SJSA1 (cell line): ENCODE results near the gene LGMN. TPM values are rescaled to one million over a fixed set of nuclear protein-coding genes. Genes with fewer than 3 reads are reported as not detected.
A peak's percentile ranks its signal among the peaks of the same experiment; 100 is the strongest.
"Not testable (repeated sequence)": the region's sequence is repeated elsewhere in the genome, so short reads cannot be mapped to it uniquely, and the experiment has no call there.

Source experiments
- DNase-seq, 2 experiments: peaks; one replicate each; pipeline ENCODE4 v3.0.0-alpha.2; 2015 to 2020; ENCODE audit warnings: low spot score in 2 of 2, low read depth in 1 of 2
- H3K27ac ChIP-seq: fragments of 250-450 bp; sonication (Bioruptor Pico); 2 replicates; pipeline ENCODE4 v1.5.1; 2020; ENCODE audit warnings: mild to moderate bottlenecking, moderate library complexity
- H3K27me3 ChIP-seq: fragments of 250-450 bp; sonication (Bioruptor Pico); replicated peaks from 2 replicates; pipeline ENCODE4 v1.5.1; 2020; ENCODE audit warnings: mild to moderate bottlenecking, moderate library complexity
- H3K36me3 ChIP-seq: fragments of 250-450 bp; sonication (Bioruptor Pico); 2 replicates; pipeline ENCODE4 v1.5.1; 2020; ENCODE audit warnings: mild to moderate bottlenecking
- H3K4me1 ChIP-seq: fragments of 250-450 bp; sonication (Bioruptor Pico); replicated peaks from 2 replicates; pipeline ENCODE4 v1.6.1; 2021; ENCODE audit warnings: mild to moderate bottlenecking
- H3K4me3 ChIP-seq: fragments of 250-450 bp; sonication (Bioruptor Pico); 2 replicates; pipeline ENCODE4 v1.5.1; 2020; ENCODE audit warnings: mild to moderate bottlenecking
- H3K9me3 ChIP-seq: fragments of 250-450 bp; sonication (Bioruptor Pico); replicated peaks from 2 replicates; pipeline ENCODE4 v1.5.1; 2020; ENCODE audit warnings: mild to moderate bottlenecking
- total RNA-seq: library from RNA; depleted of rRNA; stranded (reverse); fragments of >200 nt; shearing (Covaris generic); gene quantifications from 2 replicates; pipeline ENCODE4 v1.2.3, GENCODE V29; 2014

LGMN gene
- total RNA-seq, 1 experiment from 2014 or later, result 156 TPM

- H3K4me3 ChIP-seq, H3K27ac ChIP-seq, DNase-seq, H3K27me3 ChIP-seq, H3K9me3 ChIP-seq, H3K36me3 ChIP-seq, H3K4me1 ChIP-seq: not testable (repeated sequence)
Observed at GRCh38 chr14:92778868-92779565, 30.6 kb upstream of the LGMN start.

- H3K27ac ChIP-seq, H3K4me3 ChIP-seq, H3K4me1 ChIP-seq, H3K36me3 ChIP-seq, DNase-seq, H3K9me3 ChIP-seq, H3K27me3 ChIP-seq: not testable (repeated sequence)
Observed at GRCh38 chr14:92775292-92775691, 26.9 kb upstream of the LGMN start.

GRCh38 chr14:92774572-92774971, 26.1 kb upstream of the LGMN start:
- H3K36me3 ChIP-seq, result no peaks in the 10 kb centered on the region

GRCh38 chr14:92770484-92770883, 22.1 kb upstream of the LGMN start:
- H3K27ac ChIP-seq, result no peak overlapping the region
- no peaks in the 10 kb centered on the region for H3K9me3 ChIP-seq
- no peak overlapping the region for H3K4me3 ChIP-seq
- no peaks in the 10 kb centered on the region for H3K36me3 ChIP-seq
- no peaks in the 10 kb centered on the region for H3K4me1 ChIP-seq
- no peaks in the 10 kb centered on the region for H3K27me3 ChIP-seq
- no peak for DNase-seq

More at GRCh38 chr14:92774572-92774971, 26.1 kb upstream of the LGMN start:
- H3K27me3 ChIP-seq, result no peaks in the 10 kb centered on the region
- no peak overlapping the region for H3K4me3 ChIP-seq
- H3K4me1 ChIP-seq, result no peaks in the 10 kb centered on the region
- H3K9me3 ChIP-seq, result no peaks in the 10 kb centered on the region
- H3K27ac ChIP-seq, result no peak overlapping the region
- DNase-seq, result no peak

GRCh38 chr14:92768795-92769194, 20.4 kb upstream of the LGMN start:
- Histone ChIP-seq H3K4me3 (no peak overlapping the region), H3K9me3 (no peaks in the 10 kb centered on the region), H3K27ac (no peak overlapping the region), H3K36me3 (no peaks in the 10 kb centered on the region), H3K27me3 (no peaks in the 10 kb centered on the region), H3K4me1 (no peaks in the 10 kb centered on the region)
- no peak for DNase-seq

- DNase-seq, H3K9me3 ChIP-seq, H3K27ac ChIP-seq, H3K36me3 ChIP-seq, H3K4me1 ChIP-seq, H3K27me3 ChIP-seq, H3K4me3 ChIP-seq: not testable (repeated sequence)
Observed at GRCh38 chr14:92768236-92768635, 19.8 kb upstream of the LGMN start.

- H3K9me3 ChIP-seq, H3K4me3 ChIP-seq, H3K27ac ChIP-seq, H3K27me3 ChIP-seq, DNase-seq, H3K36me3 ChIP-seq: not testable (repeated sequence)
- peaks cover 15% of the 10 kb centered on the region for H3K4me1 ChIP-seq
Observed at GRCh38 chr14:92763666-92764631, 15.5 kb upstream of the LGMN start.

GRCh38 chr14:92760524-92760805, 12.0 kb upstream of the LGMN start:
- Histone ChIP-seq H3K27me3 (no peaks in the 10 kb centered on the region), H3K36me3 (no peaks in the 10 kb centered on the region), H3K4me1 (peaks cover 15% of the 10 kb centered on the region), H3K27ac (no peak overlapping the region), H3K4me3 (no peak overlapping the region), H3K9me3 (no peaks in the 10 kb centered on the region)
- peak; percentile 24 to 60 for DNase-seq

- no peak overlapping the region for H3K4me3 ChIP-seq
- no peak for DNase-seq
- no peaks in the 10 kb centered on the region for H3K9me3 ChIP-seq
- H3K27ac ChIP-seq, result no peak overlapping the region
- no peaks in the 10 kb centered on the region for H3K36me3 ChIP-seq
- H3K4me1 ChIP-seq, result peaks cover 15% of the 10 kb centered on the region
- no peaks in the 10 kb centered on the region for H3K27me3 ChIP-seq
Observed at GRCh38 chr14:92759679-92760523, 11.5 kb upstream of the LGMN start.

- no peaks in the 10 kb centered on the region for H3K9me3 ChIP-seq
- H3K4me3 ChIP-seq, result no peak overlapping the region
- DNase-seq, result no peak
- H3K36me3 ChIP-seq, result no peaks in the 10 kb centered on the region
- H3K27ac ChIP-seq, result no peak overlapping the region
- peaks cover 15% of the 10 kb centered on the region for H3K4me1 ChIP-seq
- H3K27me3 ChIP-seq, result no peaks in the 10 kb centered on the region
Observed at GRCh38 chr14:92759300-92759678, 10.9 kb upstream of the LGMN start.

GRCh38 chr14:92756446-92756845, 8.0 kb upstream of the LGMN start:
- H3K27me3 ChIP-seq, result no peaks in the 10 kb centered on the region
- no peak for DNase-seq
- no peak overlapping the region for H3K27ac ChIP-seq
- H3K9me3 ChIP-seq, result no peaks in the 10 kb centered on the region
- peaks cover 15% of the 10 kb centered on the region for H3K4me1 ChIP-seq
- no peaks in the 10 kb centered on the region for H3K36me3 ChIP-seq
- H3K4me3 ChIP-seq, result no peak overlapping the region

- H3K4me3 ChIP-seq, result no peak overlapping the region
- no peak overlapping the region for H3K27ac ChIP-seq
- peaks cover 9% of the 10 kb centered on the region for H3K4me1 ChIP-seq
- H3K36me3 ChIP-seq, result no peaks in the 10 kb centered on the region
- DNase-seq, result no peak
- no peaks in the 10 kb centered on the region for H3K9me3 ChIP-seq
- H3K27me3 ChIP-seq, result no peaks in the 10 kb centered on the region
Observed at GRCh38 chr14:92755495-92755894, 7.1 kb upstream of the LGMN start.

- no peak overlapping the region for H3K4me3 ChIP-seq
- no peak overlapping the region for H3K27ac ChIP-seq
- H3K4me1 ChIP-seq, result peaks cover 4% of the 10 kb centered on the region
- no peaks in the 10 kb centered on the region for H3K36me3 ChIP-seq
- H3K27me3 ChIP-seq, result no peaks in the 10 kb centered on the region
- DNase-seq, result no peak
- no peaks in the 10 kb centered on the region for H3K9me3 ChIP-seq
Observed at GRCh38 chr14:92754966-92755365, 6.5 kb upstream of the LGMN start.

GRCh38 chr14:92753250-92753649, 4.8 kb upstream of the LGMN start:
- Histone ChIP-seq H3K27ac (no peak overlapping the region), H3K27me3 (no peaks in the 10 kb centered on the region), H3K4me3 (no peak overlapping the region), H3K9me3 (no peaks in the 10 kb centered on the region), H3K36me3 (no peaks in the 10 kb centered on the region), H3K4me1 (no peaks in the 10 kb centered on the region; the same call in 1 of the 2 replicates)
- no peak for DNase-seq
